ENCODE results near the gene ARSI.
"Not testable (repeated sequence)": the region's sequence is repeated elsewhere in the genome, so short reads cannot be mapped to it uniquely, and the experiment has no call there.

Gene ARSI

GRCh38 chr5:150257424-150257823, 45.3 kb downstream of the ARSI start:
- DNase-seq: no peak
- in situ Hi-C loops (cut with HindIII; ENCODE audit: low pct_ligation_motif_present, low pct_unique_long_range_greater_than_20kb, low sequenced_read_pairs): no loop called here

GRCh38 chr5:150256410-150257064, 46.2 kb downstream of the ARSI start:
- DNase-seq: no peak
- in situ Hi-C loops (cut with HindIII; ENCODE audit: low pct_ligation_motif_present, low pct_unique_long_range_greater_than_20kb, low sequenced_read_pairs): no loop called here

GRCh38 chr5:150255659-150256409, 46.9 kb downstream of the ARSI start:
- no peak for DNase-seq
- in situ Hi-C loops (cut with HindIII; ENCODE audit: low pct_ligation_motif_present, low pct_unique_long_range_greater_than_20kb, low sequenced_read_pairs): no loop called here

- in situ Hi-C loops (cut with HindIII; ENCODE audit: low pct_ligation_motif_present, low pct_unique_long_range_greater_than_20kb, low sequenced_read_pairs): no loop called here
- DNase-seq: no peak
These were observed 47.9 kb downstream of the ARSI start for GRCh38 chr5:150254774-150255173.

- DNase-seq: no peak
- in situ Hi-C loops (cut with HindIII; ENCODE audit: low pct_ligation_motif_present, low pct_unique_long_range_greater_than_20kb, low sequenced_read_pairs): no loop called here
These were observed 48.3 kb downstream of the ARSI start for GRCh38 chr5:150254363-150254762.

- in situ Hi-C loops (cut with HindIII; ENCODE audit: low pct_ligation_motif_present, low pct_unique_long_range_greater_than_20kb, low sequenced_read_pairs): no loop called here
- DNase-seq: no peak
These were observed 49.1 kb downstream of the ARSI start for GRCh38 chr5:150253416-150254208.

- no peak for DNase-seq
- in situ Hi-C loops (cut with HindIII; ENCODE audit: low pct_ligation_motif_present, low pct_unique_long_range_greater_than_20kb, low sequenced_read_pairs): no loop called here
These were observed 50.2 kb downstream of the ARSI start for GRCh38 chr5:150252489-150252888.

GRCh38 chr5:150251504-150251903, 51.2 kb downstream of the ARSI start:
- in situ Hi-C loops (cut with HindIII; ENCODE audit: low pct_ligation_motif_present, low pct_unique_long_range_greater_than_20kb, low sequenced_read_pairs): no loop called here
- DNase-seq: no peak

GRCh38 chr5:150249744-150250143, 53.0 kb downstream of the ARSI start:
- no peak for DNase-seq
- in situ Hi-C loops (cut with HindIII; ENCODE audit: low pct_ligation_motif_present, low pct_unique_long_range_greater_than_20kb, low sequenced_read_pairs): no loop called here

GRCh38 chr5:150248946-150249345, 53.8 kb downstream of the ARSI start:
- in situ Hi-C loops (cut with HindIII; ENCODE audit: low pct_ligation_motif_present, low pct_unique_long_range_greater_than_20kb, low sequenced_read_pairs): no loop called here
- DNase-seq: no peak

- DNase-seq; in situ Hi-C loops (cut with HindIII; ENCODE audit: low pct_ligation_motif_present, low pct_unique_long_range_greater_than_20kb, low sequenced_read_pairs): not testable (repeated sequence)
These were observed 54.2 kb downstream of the ARSI start for GRCh38 chr5:150248493-150248892.

GRCh38 chr5:150247726-150248125, 55.0 kb downstream of the ARSI start:
- no peak for DNase-seq
- in situ Hi-C loops (cut with HindIII; ENCODE audit: low pct_ligation_motif_present, low pct_unique_long_range_greater_than_20kb, low sequenced_read_pairs): no loop called here

GRCh38 chr5:150246835-150247234, 55.9 kb downstream of the ARSI start:
- no peak for DNase-seq
- in situ Hi-C loops (cut with HindIII; ENCODE audit: low pct_ligation_motif_present, low pct_unique_long_range_greater_than_20kb, low sequenced_read_pairs): no loop called here

GRCh38 chr5:150246429-150246828, 56.3 kb downstream of the ARSI start:
- in situ Hi-C loops (cut with HindIII; ENCODE audit: low pct_ligation_motif_present, low pct_unique_long_range_greater_than_20kb, low sequenced_read_pairs): no loop called here
- DNase-seq: no peak

Data from ACHN (cell line).